MCF 10A (cell line): Measurements from ENCODE around the gene DHX30. TPM values are rescaled to one million over a fixed set of nuclear protein-coding genes. Genes with fewer than 3 reads are reported as not detected.
A peak's percentile ranks its signal among the peaks of the same experiment; 100 is the strongest.
"Not testable (repeated sequence)": the region's sequence is repeated elsewhere in the genome, so short reads cannot be mapped to it uniquely, and the experiment has no call there.

Experiments used
- BruUV-seq: library from RNA; stranded (reverse); fragments of 400-500 nt; replicated peaks from 2 replicates; lab custom pipeline; 2021; lab: Mats Ljungman, UMichigan
- CTCF ChIA-PET: fragments of 300-600 bp; sonication (Branson Sonifier 250); formaldehyde crosslinking; extraction: SDS; loops from one replicate; lab custom pipeline; 2021; ENCODE audit warnings: antibody characterized with exemption, inconsistent platforms; lab: Yijun Ruan, JAX
- POLR2A ChIA-PET: fragments of 300-600, 350-650 bp; sonication (Branson Sonifier 250); formaldehyde crosslinking; extraction: SDS; loops from one replicate; lab custom pipeline; 2020; ENCODE audit warnings: antibody characterized with exemption, inconsistent platforms; lab: Yijun Ruan, JAX
- DNase-seq: peaks from one replicate; pipeline ENCODE4 v3.0.0-alpha.2; 2018; ENCODE audit not compliant: unreplicated experiment
- H3K27ac Mint-ChIP-seq: one replicate; pipeline ENCODE4 v1.8.0; 2022; ENCODE audit warnings: mild to moderate bottlenecking, low read depth, mixed read lengths; ENCODE audit not compliant: unreplicated experiment
- H3K27me3 Mint-ChIP-seq: one replicate; pipeline ENCODE4 v1.8.0; 2022; ENCODE audit warnings: mixed read lengths; ENCODE audit not compliant: insufficient read depth, unreplicated experiment
- H3K36me3 Mint-ChIP-seq: one replicate; pipeline ENCODE4 v1.8.0; 2022; ENCODE audit warnings: mild to moderate bottlenecking, moderate library complexity, mixed read lengths; ENCODE audit not compliant: insufficient read depth, unreplicated experiment
- H3K4me1 Mint-ChIP-seq: one replicate; pipeline ENCODE4 v1.8.0; 2022; ENCODE audit warnings: mixed read lengths; ENCODE audit not compliant: insufficient read depth, unreplicated experiment
- H3K4me3 Mint-ChIP-seq: one replicate; pipeline ENCODE4 v1.8.0; 2022; ENCODE audit warnings: mild to moderate bottlenecking, moderate library complexity, mixed read lengths; ENCODE audit not compliant: unreplicated experiment
- H3K9me3 Mint-ChIP-seq: one replicate; pipeline ENCODE4 v1.8.0; 2022; ENCODE audit warnings: mixed read lengths; ENCODE audit not compliant: unreplicated experiment
- intact Hi-C: fragments of 100-400 bp; cut with micrococcal nuclease; formaldehyde crosslinking; loops from 2 replicates; pipeline ENCODE4 v1.14.1; 2022
- total RNA-seq: library from RNA; stranded (reverse); gene quantifications from 2 replicates; pipeline ENCODE4 v1.2.3, GENCODE V29; 2022
- TF ChIP-seq, protein P1 (sequence below): fragments of 200-600 bp; IDR thresholded peaks from one replicate; pipeline ENCODE4 v1.8.0; 2022; ENCODE audit warnings: antibody characterized with exemption, mild to moderate bottlenecking; ENCODE audit not compliant: unreplicated experiment

The DHX30 gene
- total RNA-seq, 1 experiment from 2014 or later, result 86.2 TPM

- no peaks in the 10 kb centered on the region for H3K9me3 Mint-ChIP-seq
- H3K27me3 Mint-ChIP-seq, result no peaks in the 10 kb centered on the region
- H3K4me1 Mint-ChIP-seq, result peaks cover 12% of the 10 kb centered on the region
- H3K27ac Mint-ChIP-seq, result peak overlapping the region; percentile 92
- POLR2A ChIA-PET, result interaction anchor here (0.6 to 3.1 kb wide), 19 partner anchors 9 to 363 kb away, joined by 3 to 28 read pairs (median 4); partner anchors contain the start of genes CDC25A, DHX30 and SMARCC1
- peaks cover 45% of the 10 kb centered on the region for H3K36me3 Mint-ChIP-seq
- peak overlapping the region; percentile 85 for H3K4me3 Mint-ChIP-seq
- intact Hi-C loops, result loop anchor here (1.0 kb wide), 1 partner anchor 165 kb away; no protein-coding TSS in a partner anchor
- peak; percentile 83 for DNase-seq
- no TSS peak for BruUV-seq
- CTCF ChIA-PET, result interaction anchor here (0.6 to 4.6 kb wide), 38 partner anchors 9 to 859 kb away, joined by 3 to 37 read pairs (median 4); no protein-coding TSS in a partner anchor
- TF ChIP-seq, protein P1, sequence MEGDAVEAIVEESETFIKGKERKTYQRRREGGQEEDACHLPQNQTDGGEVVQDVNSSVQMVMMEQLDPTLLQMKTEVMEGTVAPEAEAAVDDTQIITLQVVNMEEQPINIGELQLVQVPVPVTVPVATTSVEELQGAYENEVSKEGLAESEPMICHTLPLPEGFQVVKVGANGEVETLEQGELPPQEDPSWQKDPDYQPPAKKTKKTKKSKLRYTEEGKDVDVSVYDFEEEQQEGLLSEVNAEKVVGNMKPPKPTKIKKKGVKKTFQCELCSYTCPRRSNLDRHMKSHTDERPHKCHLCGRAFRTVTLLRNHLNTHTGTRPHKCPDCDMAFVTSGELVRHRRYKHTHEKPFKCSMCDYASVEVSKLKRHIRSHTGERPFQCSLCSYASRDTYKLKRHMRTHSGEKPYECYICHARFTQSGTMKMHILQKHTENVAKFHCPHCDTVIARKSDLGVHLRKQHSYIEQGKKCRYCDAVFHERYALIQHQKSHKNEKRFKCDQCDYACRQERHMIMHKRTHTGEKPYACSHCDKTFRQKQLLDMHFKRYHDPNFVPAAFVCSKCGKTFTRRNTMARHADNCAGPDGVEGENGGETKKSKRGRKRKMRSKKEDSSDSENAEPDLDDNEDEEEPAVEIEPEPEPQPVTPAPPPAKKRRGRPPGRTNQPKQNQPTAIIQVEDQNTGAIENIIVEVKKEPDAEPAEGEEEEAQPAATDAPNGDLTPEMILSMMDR, result peak; percentile 72
Measured at GRCh38 chr3:47824541-47825473, 21.9 kb downstream of the DHX30 start.

GRCh38 chr3:47825590-47825989, 22.7 kb downstream of the DHX30 start:
- TF ChIP-seq, protein P1, result no peak
- POLR2A ChIA-PET, result interaction anchor here (0.7 to 3.1 kb wide), 18 partner anchors 8 to 1527 kb away, joined by 3 to 28 read pairs (median 4); partner anchors contain the start of genes CDC25A, DHX30 and SMARCC1

DNA sequence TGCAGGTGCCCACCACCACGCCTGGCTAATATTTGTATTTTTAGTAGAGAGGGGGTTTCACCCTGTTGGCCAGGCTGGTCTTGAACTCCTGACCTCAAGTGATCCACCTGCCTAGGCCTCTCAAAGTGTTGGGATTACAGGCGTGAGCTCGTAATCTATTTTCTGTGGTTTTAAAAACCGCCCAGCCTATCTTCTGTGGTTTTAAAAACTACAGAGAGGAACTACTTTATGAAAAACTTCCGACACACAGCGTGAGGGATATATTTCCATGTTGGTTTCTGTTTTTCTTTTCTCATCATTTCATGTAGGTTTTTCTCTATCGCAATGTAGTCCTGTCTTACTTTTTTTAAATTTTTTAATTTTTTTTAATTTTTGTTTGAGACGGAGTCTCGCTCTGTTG, 26.5 kb downstream of the DHX30 start:
- peaks cover 83% of the 10 kb centered on the region for H3K36me3 Mint-ChIP-seq
- ChIA-PET CTCF (interaction anchor here (0.6 to 0.9 kb wide), 2 partner anchors 19 to 160 kb away, joined by 3 read pairs; no protein-coding TSS in a partner anchor), POLR2A (interaction anchor here (1.3 kb wide), 1 partner anchor 14 kb away, joined by 3 read pairs; no protein-coding TSS in a partner anchor)
- H3K27me3 Mint-ChIP-seq, H3K9me3 Mint-ChIP-seq, DNase-seq, BruUV-seq, H3K4me3 Mint-ChIP-seq, intact Hi-C loops, H3K27ac Mint-ChIP-seq: not testable (repeated sequence)
- H3K4me1 Mint-ChIP-seq, result peaks cover 10% of the 10 kb centered on the region

More at GRCh38 chr3:47825590-47825989, 22.7 kb downstream of the DHX30 start:
- no peaks in the 10 kb centered on the region for H3K9me3 Mint-ChIP-seq
- H3K4me3 Mint-ChIP-seq, result peak overlapping the region; percentile 85
- H3K36me3 Mint-ChIP-seq, result peaks cover 49% of the 10 kb centered on the region
- H3K4me1 Mint-ChIP-seq, result peaks cover 12% of the 10 kb centered on the region
- no TSS peak for BruUV-seq
- no peaks in the 10 kb centered on the region for H3K27me3 Mint-ChIP-seq
- CTCF ChIA-PET, result interaction anchor here (0.6 to 4.6 kb wide), 30 partner anchors 8 to 858 kb away, joined by 3 to 37 read pairs (median 4); no protein-coding TSS in a partner anchor
- H3K27ac Mint-ChIP-seq, result peak overlapping the region; percentile 92
- intact Hi-C loops, result loop anchor here (1.0 kb wide), 1 partner anchor 165 kb away; no protein-coding TSS in a partner anchor
- DNase-seq, result no peak

GRCh38 chr3:47836986-47837385, 34.0 kb downstream of the DHX30 start:
- intact Hi-C loops, result loop anchor here (1.0 to 2.0 kb wide), 2 partner anchors 153 to 314 kb away; no protein-coding TSS in a partner anchor
- CTCF ChIA-PET, result interaction anchor here (0.6 to 4.5 kb wide), 14 partner anchors 11 to 384 kb away, joined by 3 to 37 read pairs (median 4); no protein-coding TSS in a partner anchor

More at GRCh38 chr3:47836986-47837385, 34.0 kb downstream of the DHX30 start:
- no peak for DNase-seq
- POLR2A ChIA-PET, result interaction anchor here (1.7 kb wide), 1 partner anchor 12 kb away, joined by 5 read pairs; no protein-coding TSS in a partner anchor
- Mint-ChIP-seq H3K27ac (no peak overlapping the region), H3K4me1 (no peaks in the 10 kb centered on the region), H3K27me3 (no peaks in the 10 kb centered on the region), H3K36me3 (peaks cover 98% of the 10 kb centered on the region), H3K9me3 (no peaks in the 10 kb centered on the region), H3K4me3 (no peak overlapping the region)
- TF ChIP-seq, protein P1, result no peak
- no TSS peak for BruUV-seq
